ENCODE data around the gene USF3.

Gene USF3

DNA sequence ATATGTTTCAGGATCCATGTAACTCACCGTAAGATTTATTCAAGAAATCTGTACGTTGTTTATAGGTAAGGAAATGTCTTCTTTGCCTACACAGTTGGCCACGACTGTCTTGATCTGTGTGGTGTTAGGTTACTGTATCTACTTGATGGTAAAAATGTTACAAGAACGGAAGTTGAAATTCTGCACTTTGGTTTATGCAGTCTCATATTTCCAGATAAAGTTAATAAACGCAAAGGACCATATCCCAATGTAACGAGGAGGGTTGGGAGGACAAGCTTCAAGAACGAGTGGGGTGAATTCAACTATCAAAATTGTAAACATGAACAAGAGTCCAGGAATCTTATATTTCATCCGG, 1.0 kb downstream of the USF3 start:
- H3K4me1 ChIP-seq (ENCODE audit: control insufficient read depth, low read depth, low read length), result peaks cover 7% of the 10 kb centered on the region
- no CpG with 5 or more reads among the region's 8 CpGs for WGBS (ENCODE audit: extremely low coverage, insufficient coverage, low lambda C conversion rate)
- no peak overlapping the region for H3K18ac ChIP-seq (ENCODE audit: low read length)
- no peak overlapping the region for H2BK15ac ChIP-seq (replicated peaks; ENCODE audit: low read depth)
- H3K36me3 ChIP-seq (ENCODE audit: control insufficient read depth, insufficient read depth, low read length), result no peaks in the 10 kb centered on the region
- no peak overlapping the region for H3K4ac ChIP-seq (ENCODE audit: low read depth, low read length)
- H2BK120ac ChIP-seq (ENCODE audit: low read depth, low read length), result no peak overlapping the region
- H3K56ac ChIP-seq (ENCODE audit: low read length), result peak overlapping the region; percentile 94
- peak overlapping the region; percentile 79 for H3K4me2 ChIP-seq (ENCODE audit: low read length)
- peak overlapping the region; percentile 51 for H3K4me3 ChIP-seq (ENCODE audit: low read length)
- H4K8ac ChIP-seq (ENCODE audit: low read depth, low read length), result no peak overlapping the region
- no peak overlapping the region for H2AK5ac ChIP-seq (ENCODE audit: low read length)
- no peak overlapping the region for H3K27ac ChIP-seq (ENCODE audit: low read depth, low read length)
- H3K9ac ChIP-seq (ENCODE audit: low read length), result peak overlapping the region; percentile 65
- H4K5ac ChIP-seq (ENCODE audit: low read length), result no peak overlapping the region
- H3K79me2 ChIP-seq (ENCODE audit: control insufficient read depth, insufficient read depth, low read length), result no peaks in the 10 kb centered on the region
- DNase-seq, result no peak
- no peak overlapping the region for H2BK5ac ChIP-seq (ENCODE audit: low read length)
- no peaks in the 10 kb centered on the region for H3K27me3 ChIP-seq (ENCODE audit: insufficient read depth, low read length, poor library complexity)
- H3K79me1 ChIP-seq (ENCODE audit: low read length), result peaks cover 5% of the 10 kb centered on the region
- H3K23ac ChIP-seq (ENCODE audit: low read length), result no peak overlapping the region

GRCh38 chr3:113690482-113690881, 6.0 kb downstream of the USF3 start:
- Histone ChIP-seq H3K4ac (ENCODE audit: low read depth, low read length) (no peak overlapping the region), H3K79me2 (ENCODE audit: control insufficient read depth, insufficient read depth, low read length) (no peaks in the 10 kb centered on the region), H2BK120ac (ENCODE audit: low read depth, low read length) (no peak overlapping the region), H3K27ac (ENCODE audit: low read depth, low read length) (no peak overlapping the region), H3K27me3 (ENCODE audit: insufficient read depth, low read length, poor library complexity) (no peaks in the 10 kb centered on the region), H3K18ac (ENCODE audit: low read length) (no peak overlapping the region), H4K5ac (ENCODE audit: low read length) (no peak overlapping the region), H3K23ac (ENCODE audit: low read length) (no peak overlapping the region), H3K4me2 (ENCODE audit: low read length) (no peak overlapping the region), H4K8ac (ENCODE audit: low read depth, low read length) (no peak overlapping the region), H3K79me1 (ENCODE audit: low read length) (peaks cover 9% of the 10 kb centered on the region), H2BK5ac (ENCODE audit: low read length) (no peak overlapping the region), H2AK5ac (ENCODE audit: low read length) (no peak overlapping the region), H3K9ac (ENCODE audit: low read length) (no peak overlapping the region), H2BK15ac (replicated peaks; ENCODE audit: low read depth) (no peak overlapping the region), H3K36me3 (ENCODE audit: control insufficient read depth, insufficient read depth, low read length) (no peaks in the 10 kb centered on the region), H3K56ac (ENCODE audit: low read length) (no peak overlapping the region), H3K4me1 (ENCODE audit: control insufficient read depth, low read depth, low read length) (peaks cover 12% of the 10 kb centered on the region), H3K4me3 (ENCODE audit: low read length) (no peak overlapping the region)
- WGBS (ENCODE audit: extremely low coverage, insufficient coverage, low lambda C conversion rate), result 100% methylated on average over 2 of the region's 3 CpGs
- no peak for DNase-seq

DNA sequence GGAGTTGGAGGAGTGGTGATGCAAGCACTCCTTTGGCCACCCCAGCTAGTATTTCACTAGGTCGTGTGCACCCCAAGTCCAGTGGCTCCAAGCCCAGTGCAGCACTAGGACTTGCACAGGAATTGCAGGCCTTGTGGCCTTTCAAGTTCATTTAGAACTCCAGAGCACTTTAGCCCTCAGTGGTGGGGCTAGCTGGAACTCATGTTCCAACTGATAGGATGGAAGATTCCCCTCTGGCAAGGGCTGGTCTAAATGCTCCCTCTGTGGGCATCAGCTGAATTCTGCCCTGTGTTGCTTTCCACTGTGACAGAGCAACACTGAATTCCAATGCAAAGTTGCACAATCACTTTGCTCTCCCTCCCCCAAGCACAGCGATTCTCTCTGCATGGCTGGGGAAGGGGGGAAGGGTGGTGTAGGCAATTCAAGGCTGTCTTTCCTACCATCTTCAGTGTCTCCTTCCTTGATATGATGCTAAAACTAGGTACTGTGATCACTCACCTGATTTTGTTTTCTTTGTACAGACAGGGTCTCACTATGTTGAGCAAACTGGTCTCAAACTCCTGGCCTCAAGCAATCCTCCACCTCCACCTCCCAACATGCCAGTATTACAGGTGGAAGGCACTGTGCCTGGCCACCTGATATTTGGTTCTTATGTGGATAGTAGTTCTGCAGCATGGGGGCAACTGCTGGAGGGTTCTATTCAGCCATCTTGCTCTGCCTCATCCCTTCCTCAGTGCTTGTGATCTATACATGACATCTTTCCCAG, 10.3 kb downstream of the USF3 start:
- Histone ChIP-seq H3K27me3 (ENCODE audit: insufficient read depth, low read length, poor library complexity) (no peaks in the 10 kb centered on the region), H3K79me1 (ENCODE audit: low read length) (peaks cover 5% of the 10 kb centered on the region), H3K4me3 (ENCODE audit: low read length) (no peak overlapping the region), H2BK15ac (replicated peaks; ENCODE audit: low read depth) (no peak overlapping the region), H3K4me1 (ENCODE audit: control insufficient read depth, low read depth, low read length) (peaks cover 10% of the 10 kb centered on the region), H3K36me3 (ENCODE audit: control insufficient read depth, insufficient read depth, low read length) (no peaks in the 10 kb centered on the region), H3K27ac (ENCODE audit: low read depth, low read length) (no peak overlapping the region), H2AK5ac (ENCODE audit: low read length) (no peak overlapping the region), H3K18ac (ENCODE audit: low read length) (no peak overlapping the region), H3K79me2 (ENCODE audit: control insufficient read depth, insufficient read depth, low read length) (no peaks in the 10 kb centered on the region), H3K4ac (ENCODE audit: low read depth, low read length) (no peak overlapping the region), H3K56ac (ENCODE audit: low read length) (peak overlapping the region; percentile 42), H4K5ac (ENCODE audit: low read length) (no peak overlapping the region), H4K8ac (ENCODE audit: low read depth, low read length) (no peak overlapping the region), H2BK5ac (ENCODE audit: low read length) (no peak overlapping the region), H3K23ac (ENCODE audit: low read length) (peak overlapping the region; percentile 24), H2BK120ac (ENCODE audit: low read depth, low read length) (no peak overlapping the region), H3K9ac (ENCODE audit: low read length) (no peak overlapping the region), H3K4me2 (ENCODE audit: low read length) (no peak overlapping the region)
- peak; percentile 84 for DNase-seq
- no CpG with 5 or more reads among the region's 2 CpGs for WGBS (ENCODE audit: extremely low coverage, insufficient coverage, low lambda C conversion rate)

DNA sequence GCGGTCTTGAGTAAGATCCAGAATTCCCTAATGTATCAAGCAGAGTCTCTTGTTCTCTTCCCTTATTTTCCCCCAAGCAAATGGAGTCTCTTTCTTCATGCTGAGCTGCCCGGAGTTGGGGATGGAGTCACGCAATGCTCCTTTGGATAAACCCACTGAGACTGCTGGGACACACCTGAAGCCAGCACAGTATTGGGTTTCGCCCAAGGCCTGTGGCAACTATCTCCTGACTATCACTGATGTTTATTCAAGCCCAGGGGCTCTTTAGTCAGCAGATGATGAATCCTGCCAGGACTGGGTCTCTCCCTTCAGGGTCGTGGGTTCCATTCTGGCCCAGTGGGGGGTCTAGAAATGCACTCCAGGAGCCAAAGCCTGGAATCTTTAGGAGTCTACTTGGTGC, 11.3 kb downstream of the USF3 start:
- no peak overlapping the region for H3K18ac ChIP-seq (ENCODE audit: low read length)
- H3K4me3 ChIP-seq (ENCODE audit: low read length), result no peak overlapping the region
- no peaks in the 10 kb centered on the region for H3K36me3 ChIP-seq (ENCODE audit: control insufficient read depth, insufficient read depth, low read length)
- H4K5ac ChIP-seq (ENCODE audit: low read length), result no peak overlapping the region
- no peak overlapping the region for H4K8ac ChIP-seq (ENCODE audit: low read depth, low read length)
- no peak overlapping the region for H2BK5ac ChIP-seq (ENCODE audit: low read length)
- H3K9ac ChIP-seq (ENCODE audit: low read length), result no peak overlapping the region
- no peak overlapping the region for H2AK5ac ChIP-seq (ENCODE audit: low read length)
- H2BK15ac ChIP-seq (replicated peaks; ENCODE audit: low read depth), result no peak overlapping the region
- WGBS (ENCODE audit: extremely low coverage, insufficient coverage, low lambda C conversion rate), result no CpG with 5 or more reads among the region's 5 CpGs
- no peak overlapping the region for H3K4me2 ChIP-seq (ENCODE audit: low read length)
- no peak overlapping the region for H3K4ac ChIP-seq (ENCODE audit: low read depth, low read length)
- no peaks in the 10 kb centered on the region for H3K27me3 ChIP-seq (ENCODE audit: insufficient read depth, low read length, poor library complexity)
- no peak overlapping the region for H2BK120ac ChIP-seq (ENCODE audit: low read depth, low read length)
- DNase-seq, result no peak
- no peak overlapping the region for H3K56ac ChIP-seq (ENCODE audit: low read length)
- H3K79me2 ChIP-seq (ENCODE audit: control insufficient read depth, insufficient read depth, low read length), result no peaks in the 10 kb centered on the region
- H3K23ac ChIP-seq (ENCODE audit: low read length), result no peak overlapping the region
- H3K4me1 ChIP-seq (ENCODE audit: control insufficient read depth, low read depth, low read length), result peaks cover 7% of the 10 kb centered on the region
- H3K79me1 ChIP-seq (ENCODE audit: low read length), result peaks cover 2% of the 10 kb centered on the region
- H3K27ac ChIP-seq (ENCODE audit: low read depth, low read length), result no peak overlapping the region

DNA sequence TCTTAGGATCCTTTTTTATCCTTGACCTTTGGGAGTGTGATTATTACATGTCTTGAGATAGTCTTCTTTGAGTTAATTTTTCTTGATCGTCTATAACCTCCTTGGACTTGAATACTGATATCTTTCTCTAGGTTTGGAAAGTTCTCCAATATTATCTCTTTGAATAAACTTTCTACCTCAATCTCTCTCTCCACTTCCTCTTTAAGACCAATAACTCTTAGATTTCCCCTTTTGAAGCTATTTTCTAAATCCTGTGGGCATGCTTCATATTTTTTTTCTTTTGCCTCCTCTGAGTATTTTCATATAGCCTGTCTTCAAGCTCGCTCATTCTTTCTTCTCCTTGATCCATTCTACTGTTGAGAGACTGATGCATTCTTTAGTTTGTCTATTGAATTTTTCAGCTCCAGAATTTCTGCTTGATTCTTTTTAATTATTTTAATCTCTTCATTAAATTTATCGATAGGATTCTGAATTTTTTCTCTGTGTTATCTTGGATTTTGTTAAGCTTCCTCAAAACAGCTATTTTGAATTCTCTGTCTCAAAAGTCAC, 12.1 kb downstream of the USF3 start:
- Histone ChIP-seq H3K56ac (ENCODE audit: low read length) (no peak overlapping the region), H2BK15ac (replicated peaks; ENCODE audit: low read depth) (no peak overlapping the region), H2BK120ac (ENCODE audit: low read depth, low read length) (no peak overlapping the region), H3K4ac (ENCODE audit: low read depth, low read length) (no peak overlapping the region), H4K8ac (ENCODE audit: low read depth, low read length) (no peak overlapping the region), H4K5ac (ENCODE audit: low read length) (no peak overlapping the region), H3K27ac (ENCODE audit: low read depth, low read length) (no peak overlapping the region), H3K79me1 (ENCODE audit: low read length) (peaks cover 2% of the 10 kb centered on the region), H3K9ac (ENCODE audit: low read length) (no peak overlapping the region), H3K27me3 (ENCODE audit: insufficient read depth, low read length, poor library complexity) (no peaks in the 10 kb centered on the region), H3K18ac (ENCODE audit: low read length) (no peak overlapping the region), H3K79me2 (ENCODE audit: control insufficient read depth, insufficient read depth, low read length) (no peaks in the 10 kb centered on the region), H3K36me3 (ENCODE audit: control insufficient read depth, insufficient read depth, low read length) (no peaks in the 10 kb centered on the region), H3K4me1 (ENCODE audit: control insufficient read depth, low read depth, low read length) (peaks cover 7% of the 10 kb centered on the region), H3K4me2 (ENCODE audit: low read length) (no peak overlapping the region), H2BK5ac (ENCODE audit: low read length) (no peak overlapping the region), H2AK5ac (ENCODE audit: low read length) (no peak overlapping the region), H3K23ac (ENCODE audit: low read length) (no peak overlapping the region), H3K4me3 (ENCODE audit: low read length) (no peak overlapping the region)
- no peak for DNase-seq
- no CpG with 5 or more reads among the region's 3 CpGs for WGBS (ENCODE audit: extremely low coverage, insufficient coverage, low lambda C conversion rate)

DNA sequence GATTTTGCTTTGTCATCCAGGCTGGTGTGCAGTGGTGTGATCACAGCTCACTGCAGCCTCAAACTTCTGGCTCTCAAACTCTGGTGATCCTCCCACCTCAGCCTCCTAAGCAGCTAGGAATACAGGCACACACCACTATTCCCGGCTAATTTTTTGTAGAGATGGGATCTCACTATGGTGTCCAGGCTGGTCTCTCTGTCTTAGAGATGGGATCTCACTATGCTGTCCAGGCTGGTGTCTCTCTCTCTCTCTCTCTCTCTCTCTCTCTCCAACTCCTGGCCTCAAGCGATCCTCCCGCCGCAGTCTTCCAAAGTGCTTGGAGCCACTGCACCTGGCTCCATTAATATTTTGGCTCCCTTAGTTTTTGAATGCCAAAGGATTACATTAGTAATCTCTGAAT, 17.7 kb downstream of the USF3 start:
- no CpG with 5 or more reads among the region's 4 CpGs for WGBS (ENCODE audit: extremely low coverage, insufficient coverage, low lambda C conversion rate)
- H3K36me3 ChIP-seq (ENCODE audit: control insufficient read depth, insufficient read depth, low read length), result no peaks in the 10 kb centered on the region
- H3K4me3 ChIP-seq (ENCODE audit: low read length), result no peak overlapping the region
- H3K23ac ChIP-seq (ENCODE audit: low read length), result no peak overlapping the region
- H2BK120ac ChIP-seq (ENCODE audit: low read depth, low read length), result no peak overlapping the region
- no peak overlapping the region for H3K27ac ChIP-seq (ENCODE audit: low read depth, low read length)
- no peaks in the 10 kb centered on the region for H3K79me1 ChIP-seq (ENCODE audit: low read length)
- no peak overlapping the region for H2BK15ac ChIP-seq (replicated peaks; ENCODE audit: low read depth)
- H3K4me1 ChIP-seq (ENCODE audit: control insufficient read depth, low read depth, low read length), result no peaks in the 10 kb centered on the region
- DNase-seq, result no peak
- H2AK5ac ChIP-seq (ENCODE audit: low read length), result no peak overlapping the region
- no peak overlapping the region for H3K18ac ChIP-seq (ENCODE audit: low read length)
- no peak overlapping the region for H4K8ac ChIP-seq (ENCODE audit: low read depth, low read length)
- no peak overlapping the region for H2BK5ac ChIP-seq (ENCODE audit: low read length)
- H3K56ac ChIP-seq (ENCODE audit: low read length), result no peak overlapping the region
- no peak overlapping the region for H3K9ac ChIP-seq (ENCODE audit: low read length)
- no peak overlapping the region for H3K4ac ChIP-seq (ENCODE audit: low read depth, low read length)
- no peaks in the 10 kb centered on the region for H3K27me3 ChIP-seq (ENCODE audit: insufficient read depth, low read length, poor library complexity)
- no peak overlapping the region for H4K5ac ChIP-seq (ENCODE audit: low read length)
- H3K79me2 ChIP-seq (ENCODE audit: control insufficient read depth, insufficient read depth, low read length), result no peaks in the 10 kb centered on the region
- no peak overlapping the region for H3K4me2 ChIP-seq (ENCODE audit: low read length)
